Astrocyte (in vitro differentiated cells and primary cell): ENCODE measurements around the gene FBXO7. TPM values are rescaled to one million over a fixed set of nuclear protein-coding genes. Genes with fewer than 3 reads are reported as not detected.
A peak's percentile ranks its signal among the peaks of the same experiment; 100 is the strongest.

Source experiments
- DNase-seq: peaks from one replicate; pipeline ENCODE4 v3.0.0-alpha.2; 2010; ENCODE audit warnings: low read depth
- FAIRE-seq: peaks from 2 replicates; lab custom pipeline; 2011; peaks lifted over from hg19 to GRCh38; lab: Jason Lieb, UNC
- H2AFZ ChIP-seq: 2 replicates; pipeline ENCODE4 v1.6.0; 2012; ENCODE audit warnings: low read depth, low read length, inconsistent platforms
- H3K27ac ChIP-seq: 2 replicates; pipeline ENCODE4 v1.5.1; 2011; ENCODE audit warnings: low read depth, low read length, inconsistent platforms
- H3K27me3 ChIP-seq: 2 replicates; pipeline ENCODE4 v1.6.0; 2011; ENCODE audit warnings: low read length, inconsistent platforms; ENCODE audit not compliant: insufficient read depth
- H3K36me3 ChIP-seq: 2 replicates; pipeline ENCODE4 v1.5.1; 2011; ENCODE audit warnings: low read length, inconsistent platforms; ENCODE audit not compliant: insufficient read depth
- H3K4me1 ChIP-seq: 2 replicates; pipeline ENCODE4 v1.5.1; 2011; ENCODE audit warnings: low read length, inconsistent platforms; ENCODE audit not compliant: insufficient read depth
- H3K4me2 ChIP-seq: 2 replicates; pipeline ENCODE4 v1.6.0; 2012; ENCODE audit warnings: low read length, inconsistent platforms
- H3K4me3 ChIP-seq: 2 replicates; pipeline ENCODE4 v1.5.1; 2011; ENCODE audit warnings: low read depth, mild to moderate bottlenecking, low read length, inconsistent platforms; ENCODE audit not compliant: insufficient read depth
- H3K79me2 ChIP-seq: 2 replicates; pipeline ENCODE4 v1.6.0; 2012; ENCODE audit warnings: mild to moderate bottlenecking, low read length, inconsistent platforms; ENCODE audit not compliant: insufficient read depth
- H3K9ac ChIP-seq: 2 replicates; pipeline ENCODE4 v1.6.0; 2012; ENCODE audit warnings: mild to moderate bottlenecking, low read length, inconsistent platforms
- H3K9me3 ChIP-seq: 2 replicates; pipeline ENCODE4 v1.5.1; 2012; ENCODE audit warnings: low read depth, mild to moderate bottlenecking, low read length, inconsistent platforms; ENCODE audit not compliant: insufficient read depth
- H4K20me1 ChIP-seq: 2 replicates; pipeline ENCODE4 v1.6.0; 2012; ENCODE audit warnings: low read length, inconsistent platforms; ENCODE audit not compliant: insufficient read depth
- H3K27ac Mint-ChIP-seq: one replicate; pipeline ENCODE4 v1.8.0; 2021; ENCODE audit warnings: mild to moderate bottlenecking, mixed read lengths; ENCODE audit not compliant: unreplicated experiment
- H3K27me3 Mint-ChIP-seq: one replicate; pipeline ENCODE4 v1.8.0; 2021; ENCODE audit warnings: low read depth, mixed read lengths; ENCODE audit not compliant: unreplicated experiment
- H3K36me3 Mint-ChIP-seq: one replicate; pipeline ENCODE4 v1.8.0; 2021; ENCODE audit warnings: low read depth, mixed read lengths; ENCODE audit not compliant: unreplicated experiment
- H3K4me1 Mint-ChIP-seq: one replicate; pipeline ENCODE4 v1.8.0; 2021; ENCODE audit warnings: low read depth, mixed read lengths; ENCODE audit not compliant: unreplicated experiment
- H3K4me3 Mint-ChIP-seq: one replicate; pipeline ENCODE4 v1.8.0; 2021; ENCODE audit warnings: mild to moderate bottlenecking, moderate library complexity, mixed read lengths; ENCODE audit not compliant: unreplicated experiment
- H3K9me3 Mint-ChIP-seq: one replicate; pipeline ENCODE4 v1.8.0; 2021; ENCODE audit warnings: mild to moderate bottlenecking, mixed read lengths; ENCODE audit not compliant: unreplicated experiment
- CTCF ChIP-seq: IDR thresholded peaks from 2 replicates; pipeline ENCODE4 v1.5.1; 2011; ENCODE audit warnings: low read depth, mild to moderate bottlenecking, inconsistent platforms, low read length, moderate library complexity; ENCODE audit not compliant: insufficient read depth
- EZH2 ChIP-seq: IDR thresholded peaks from 2 replicates; pipeline ENCODE4 v1.6.1; 2012; ENCODE audit warnings: mild to moderate bottlenecking, low read length, inconsistent platforms; ENCODE audit not compliant: insufficient read depth
- total RNA-seq: library from RNA; stranded (reverse); gene quantifications from 2 replicates; pipeline ENCODE4 v1.2.1, GENCODE V29; 2021

The FBXO7 gene
- total RNA-seq, 1 donor from 2014 or later, result 85.9 TPM

DNA sequence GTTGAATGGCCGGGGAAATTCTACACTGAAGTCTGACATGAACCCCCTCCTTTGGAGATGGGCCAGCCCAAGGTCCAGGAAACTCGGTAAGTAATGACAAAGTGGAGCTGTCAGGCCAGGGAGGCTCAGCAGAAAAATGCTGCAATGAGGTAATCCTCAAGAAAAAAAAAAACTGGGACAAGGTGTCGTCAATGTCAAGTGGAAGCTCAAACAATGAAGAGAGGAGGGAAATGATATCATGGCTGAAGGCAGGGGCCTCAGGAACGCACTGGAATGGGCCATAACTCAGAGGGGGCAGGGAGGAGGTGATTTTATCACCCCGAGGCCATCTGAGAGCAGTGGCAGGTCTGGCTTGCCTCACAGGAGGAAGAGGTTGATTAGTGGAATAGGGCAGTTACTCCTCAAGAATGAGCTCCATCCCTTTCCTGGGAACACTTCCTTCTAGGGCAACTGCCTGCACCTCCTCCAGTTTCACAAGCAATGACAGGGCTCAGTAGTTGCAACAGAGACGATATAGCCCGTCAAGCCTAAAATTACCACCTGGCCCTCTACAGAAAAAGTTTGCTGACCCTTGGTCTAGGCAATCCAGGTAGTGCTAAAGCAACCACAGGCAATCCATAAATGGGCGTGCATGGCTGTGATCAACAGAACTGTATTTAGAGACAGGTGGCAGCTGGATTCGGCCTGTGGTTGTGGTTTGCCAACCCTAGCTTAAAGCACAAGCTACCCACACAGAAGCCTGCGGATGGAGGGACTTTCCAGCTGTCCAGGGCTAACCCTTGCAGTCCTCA, 65.2 kb downstream of the FBXO7 start:
- no peak overlapping the region for H3K27ac ChIP-seq
- H3K9me3 ChIP-seq, result no peaks in the 10 kb centered on the region
- TF ChIP-seq CTCF (no peak), EZH2 (no peak)
- DNase-seq (peak; percentile 55), FAIRE-seq (no peak)
- peaks cover 14% of the 10 kb centered on the region for H3K27me3 ChIP-seq
- Mint-ChIP-seq H3K27ac (no peak overlapping the region), H3K36me3 (no peaks in the 10 kb centered on the region), H3K4me3 (no peak overlapping the region), H3K4me1 (peaks cover 15% of the 10 kb centered on the region), H3K9me3 (peaks cover 4% of the 10 kb centered on the region), H3K27me3 (peaks cover 10% of the 10 kb centered on the region)
- no peak overlapping the region for H3K9ac ChIP-seq
- no peaks in the 10 kb centered on the region for H3K36me3 ChIP-seq
- H3K4me1 ChIP-seq, result no peaks in the 10 kb centered on the region
- H3K4me3 ChIP-seq, result no peak overlapping the region
- no peak overlapping the region for H3K4me2 ChIP-seq
- no peaks in the 10 kb centered on the region for H4K20me1 ChIP-seq
- H2AFZ ChIP-seq, result no peak overlapping the region
- no peaks in the 10 kb centered on the region for H3K79me2 ChIP-seq

GRCh38 chr22:32541481-32541880, 66.9 kb downstream of the FBXO7 start:
- Mint-ChIP-seq H3K9me3 (peaks cover 4% of the 10 kb centered on the region), H3K27me3 (peaks cover 17% of the 10 kb centered on the region), H3K36me3 (no peaks in the 10 kb centered on the region), H3K4me3 (no peak overlapping the region), H3K4me1 (peaks cover 11% of the 10 kb centered on the region), H3K27ac (no peak overlapping the region)
- Histone ChIP-seq H3K36me3 (no peaks in the 10 kb centered on the region), H3K27me3 (peaks cover 14% of the 10 kb centered on the region), H3K9me3 (no peaks in the 10 kb centered on the region), H3K27ac (no peak overlapping the region), H3K4me2 (no peak overlapping the region), H3K4me3 (no peak overlapping the region), H4K20me1 (no peaks in the 10 kb centered on the region), H3K79me2 (no peaks in the 10 kb centered on the region), H2AFZ (no peak overlapping the region), H3K4me1 (no peaks in the 10 kb centered on the region), H3K9ac (no peak overlapping the region)
- no peak for FAIRE-seq
- no peak for TF ChIP-seq EZH2
- no peak for TF ChIP-seq CTCF
- DNase-seq, result no peak

- Mint-ChIP-seq H3K36me3 (peaks cover under 1% of the 10 kb centered on the region), H3K4me1 (peaks cover 11% of the 10 kb centered on the region), H3K27ac (no peak overlapping the region), H3K27me3 (peaks cover 24% of the 10 kb centered on the region), H3K4me3 (no peak overlapping the region), H3K9me3 (peaks cover 4% of the 10 kb centered on the region)
- Histone ChIP-seq H3K9ac (no peak overlapping the region), H3K4me2 (no peak overlapping the region), H3K79me2 (no peaks in the 10 kb centered on the region), H3K27me3 (peaks cover 14% of the 10 kb centered on the region), H3K27ac (no peak overlapping the region), H4K20me1 (no peaks in the 10 kb centered on the region), H3K36me3 (no peaks in the 10 kb centered on the region), H3K4me1 (no peaks in the 10 kb centered on the region), H3K9me3 (no peaks in the 10 kb centered on the region), H3K4me3 (no peak overlapping the region), H2AFZ (no peak overlapping the region)
- TF ChIP-seq CTCF (no peak), EZH2 (no peak)
- no peak for FAIRE-seq
- DNase-seq, result no peak
Observed at GRCh38 chr22:32542066-32542676, 67.6 kb downstream of the FBXO7 start.
